Muscle layer of colon (tissue), 2 donors: ENCODE data around the gene CRBN.

Experiments
- H3K27ac ChIP-seq: one replicate; pipeline ENCODE4 v1.7.0; 2013; ENCODE audit warnings: low read depth, mild to moderate bottlenecking, low read length, moderate library complexity
- H3K27me3 ChIP-seq, 2 donors: one replicate each; pipeline ENCODE4 v1.7.0; 2013; ENCODE audit warnings: low read length in 2 of 2, mild to moderate bottlenecking in 2 of 2; ENCODE audit not compliant: insufficient read depth in 2 of 2, control insufficient read depth in 1 of 2
- H3K36me3 ChIP-seq: one replicate; pipeline ENCODE4 v1.7.0; 2013; ENCODE audit warnings: mild to moderate bottlenecking, low read length; ENCODE audit not compliant: insufficient read depth
- H3K4me1 ChIP-seq: one replicate; pipeline ENCODE4 v1.7.0; 2013; ENCODE audit warnings: mild to moderate bottlenecking, low read length; ENCODE audit not compliant: insufficient read depth
- H3K4me3 ChIP-seq, 2 donors: one replicate each; pipeline ENCODE4 v1.7.0; 2013; ENCODE audit warnings: low read length in 2 of 2, low read depth in 1 of 2, mild to moderate bottlenecking in 1 of 2, moderate library complexity in 1 of 2
- H3K9ac ChIP-seq: one replicate; pipeline ENCODE4 v1.7.0; 2013; ENCODE audit warnings: low read length
- H3K9me3 ChIP-seq: one replicate; pipeline ENCODE4 v1.7.0; 2013; ENCODE audit warnings: mild to moderate bottlenecking, low read length
- donor health status: abdominal sarcoma.
- donor health status: Adenocarcinoma of cecum.

CRBN gene

DNA sequence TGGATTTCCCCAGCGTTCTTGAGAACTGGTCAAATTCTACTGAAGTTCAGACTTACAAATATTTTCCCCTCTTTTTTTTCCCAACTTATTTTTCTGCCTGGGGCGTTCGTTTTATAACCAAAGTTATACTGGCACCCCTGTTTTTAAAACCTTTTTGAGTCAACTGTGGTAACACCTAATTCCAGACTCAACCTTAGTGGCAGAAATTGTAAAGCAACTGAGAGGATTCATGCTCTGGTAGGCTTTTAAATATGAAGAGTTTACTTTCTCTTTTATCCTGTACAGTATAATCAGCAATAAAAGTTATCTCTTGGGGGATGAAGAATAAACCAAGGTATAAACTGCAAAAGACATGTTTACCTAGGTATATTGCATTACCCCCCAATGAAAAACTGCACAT, 71.6 kb downstream of the CRBN start:
- H3K4me3 ChIP-seq, result no peak overlapping the region
- no peaks in the 10 kb centered on the region for H3K27me3 ChIP-seq
- no peaks in the 10 kb centered on the region for H3K9me3 ChIP-seq

DNA sequence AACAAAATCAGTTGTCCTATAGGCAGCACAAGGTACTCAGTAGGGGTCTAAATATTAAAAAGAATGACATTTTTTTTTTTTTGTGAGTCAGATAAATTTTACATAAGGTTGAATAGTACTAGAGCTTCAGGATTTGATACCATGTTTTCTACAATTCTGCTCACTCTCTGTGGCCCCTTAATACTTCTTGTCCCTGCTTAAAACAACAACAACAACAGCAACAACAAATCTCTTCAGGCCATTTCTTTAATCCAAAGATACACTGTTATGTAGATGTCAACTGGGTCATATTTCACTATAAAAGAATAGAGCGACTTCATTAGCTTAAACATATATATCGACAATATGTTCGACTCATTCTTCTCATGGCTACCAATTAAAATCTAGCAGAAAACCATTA, 72.3 kb downstream of the CRBN start:
- no peaks in the 10 kb centered on the region for H3K9me3 ChIP-seq
- H3K27ac ChIP-seq, result no peak overlapping the region
- no peaks in the 10 kb centered on the region for H3K4me1 ChIP-seq
- no peak overlapping the region for H3K4me3 ChIP-seq
- H3K9ac ChIP-seq, result no peak overlapping the region
- H3K36me3 ChIP-seq, result no peaks in the 10 kb centered on the region
- H3K27me3 ChIP-seq, result no peaks in the 10 kb centered on the region

More for the DNA sequence above, 71.6 kb downstream of the CRBN start:
- H3K9ac ChIP-seq, result no peak overlapping the region
- no peaks in the 10 kb centered on the region for H3K36me3 ChIP-seq
- no peaks in the 10 kb centered on the region for H3K4me1 ChIP-seq
- no peak overlapping the region for H3K27ac ChIP-seq

DNA sequence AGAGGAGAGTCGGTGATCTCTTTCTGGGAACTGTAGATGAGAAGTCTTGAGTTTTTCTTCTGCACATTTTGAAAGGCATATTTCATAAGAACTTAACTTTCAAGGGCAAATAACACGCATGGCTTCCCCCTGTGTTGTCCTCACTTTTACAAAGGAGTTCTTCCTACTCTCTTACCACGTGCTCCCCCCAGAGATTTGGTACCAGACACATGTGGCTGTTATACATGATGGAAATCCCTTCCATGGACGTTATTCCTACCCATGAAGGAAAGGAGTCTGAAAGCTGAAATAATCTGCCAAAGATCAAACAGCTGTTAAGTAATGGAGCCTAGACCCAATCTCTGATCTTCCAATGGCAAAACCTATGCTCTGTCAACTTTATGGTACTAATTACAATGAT, 73.7 kb downstream of the CRBN start:
- Histone ChIP-seq H3K36me3 (no peaks in the 10 kb centered on the region), H3K9me3 (no peaks in the 10 kb centered on the region), H3K27me3 (no peaks in the 10 kb centered on the region), H3K9ac (no peak overlapping the region), H3K4me1 (no peaks in the 10 kb centered on the region), H3K27ac (no peak overlapping the region), H3K4me3 (no peak overlapping the region)

DNA sequence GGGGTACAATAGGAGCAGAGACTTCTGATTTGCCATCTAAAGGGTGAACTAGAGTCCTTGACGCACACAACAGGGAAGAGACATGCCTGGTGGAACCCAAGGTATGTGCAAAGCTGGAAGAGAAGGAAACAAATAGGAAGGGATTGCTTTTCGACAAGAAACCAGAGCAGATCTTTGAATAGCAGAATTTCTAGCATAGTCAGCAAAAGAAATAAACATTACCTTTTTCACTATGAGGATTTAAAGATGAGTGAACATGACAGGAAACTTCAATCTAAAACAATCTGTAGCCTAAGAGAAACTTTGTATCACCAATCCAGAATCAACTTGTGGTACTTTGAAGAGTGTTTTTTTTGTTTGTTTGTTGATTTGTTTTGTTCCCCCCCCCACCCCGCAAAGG, 74.2 kb downstream of the CRBN start:
- no peaks in the 10 kb centered on the region for H3K27me3 ChIP-seq
- no peak overlapping the region for H3K27ac ChIP-seq
- no peaks in the 10 kb centered on the region for H3K36me3 ChIP-seq
- H3K9me3 ChIP-seq, result no peaks in the 10 kb centered on the region
- no peak overlapping the region for H3K9ac ChIP-seq
- no peak overlapping the region for H3K4me3 ChIP-seq
- H3K4me1 ChIP-seq, result no peaks in the 10 kb centered on the region

DNA sequence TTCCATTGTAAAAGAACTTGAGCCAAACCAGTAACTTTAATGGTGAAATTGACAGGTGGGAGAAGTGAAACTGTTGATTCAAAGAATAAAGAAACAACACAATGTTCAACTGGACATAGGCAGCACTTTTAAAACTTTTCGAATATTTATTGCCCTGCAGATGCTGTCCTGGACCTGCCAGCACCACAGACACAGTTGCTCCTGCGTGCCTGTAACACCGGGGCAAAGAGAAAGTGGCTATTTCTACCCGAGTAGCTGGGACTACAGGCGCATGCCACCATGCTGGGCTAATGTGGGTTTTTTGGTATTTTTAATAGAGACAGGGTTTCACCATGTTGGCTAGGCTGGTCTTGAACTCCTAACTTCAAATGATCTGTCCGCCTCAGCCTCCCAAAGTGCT, 76.7 kb downstream of the CRBN start:
- no peaks in the 10 kb centered on the region for H3K27me3 ChIP-seq
- H3K9ac ChIP-seq, result no peak overlapping the region
- no peak overlapping the region for H3K4me3 ChIP-seq
- no peaks in the 10 kb centered on the region for H3K9me3 ChIP-seq
- H3K4me1 ChIP-seq, result no peaks in the 10 kb centered on the region
- H3K36me3 ChIP-seq, result no peaks in the 10 kb centered on the region
- no peak overlapping the region for H3K27ac ChIP-seq

DNA sequence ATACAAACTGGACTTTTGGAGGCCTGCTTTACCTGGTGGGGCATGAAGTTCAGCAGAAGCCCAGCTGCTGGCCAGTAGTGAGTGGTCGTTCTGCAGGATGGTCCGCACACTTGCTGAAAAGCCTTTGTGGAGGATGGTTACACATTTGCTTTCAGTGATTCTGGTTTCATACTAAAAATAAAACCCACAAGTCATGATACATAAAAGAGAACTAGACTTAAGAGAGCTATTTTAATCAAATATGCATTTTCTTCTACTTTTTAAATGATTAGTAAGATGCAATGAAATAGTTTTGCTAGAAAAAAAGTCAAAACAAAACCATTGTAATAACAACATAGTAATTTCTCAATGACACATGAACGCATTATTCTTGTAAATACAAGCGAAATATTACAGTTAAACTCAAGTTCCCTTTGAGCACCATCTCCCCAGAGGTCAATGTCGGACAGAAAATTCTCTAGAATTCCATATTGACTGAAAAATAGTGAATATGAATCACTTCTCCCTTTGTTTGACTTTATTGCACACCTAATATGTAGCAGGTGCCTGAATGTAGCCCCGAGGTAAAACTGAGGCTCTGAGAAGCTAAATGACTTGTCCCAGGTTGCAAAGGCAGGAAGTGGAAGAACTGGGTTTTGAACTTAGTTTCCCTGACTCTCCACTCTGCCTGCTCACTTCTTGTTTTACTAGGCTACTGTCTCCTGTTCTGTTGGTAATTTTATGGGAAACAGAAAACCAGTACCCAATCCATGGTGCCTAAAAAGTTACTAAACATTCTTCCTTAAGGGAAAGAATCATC, 77.6 kb downstream of the CRBN start:
- Histone ChIP-seq H3K27me3 (no peaks in the 10 kb centered on the region), H3K9me3 (no peaks in the 10 kb centered on the region), H3K27ac (no peak overlapping the region), H3K36me3 (no peaks in the 10 kb centered on the region), H3K9ac (no peak overlapping the region), H3K4me3 (no peak overlapping the region), H3K4me1 (no peaks in the 10 kb centered on the region)
